Stimulated activated CD8-positive, alpha-beta memory T cell treated with anti-CD3 and anti-CD28 coated beads, Interleukin-12 subunit alpha, Interleukin-12 subunit beta, amount 100 ng/mL, for 24 hours (primary cell): Measurements from ENCODE around the gene RGS11.

ENCODE experiments used
- DNase-seq: peaks from one replicate; pipeline ENCODE4 v3.0.0-alpha.2; 2020; ENCODE audit errors: extremely low read depth

RGS11 gene

DNA sequence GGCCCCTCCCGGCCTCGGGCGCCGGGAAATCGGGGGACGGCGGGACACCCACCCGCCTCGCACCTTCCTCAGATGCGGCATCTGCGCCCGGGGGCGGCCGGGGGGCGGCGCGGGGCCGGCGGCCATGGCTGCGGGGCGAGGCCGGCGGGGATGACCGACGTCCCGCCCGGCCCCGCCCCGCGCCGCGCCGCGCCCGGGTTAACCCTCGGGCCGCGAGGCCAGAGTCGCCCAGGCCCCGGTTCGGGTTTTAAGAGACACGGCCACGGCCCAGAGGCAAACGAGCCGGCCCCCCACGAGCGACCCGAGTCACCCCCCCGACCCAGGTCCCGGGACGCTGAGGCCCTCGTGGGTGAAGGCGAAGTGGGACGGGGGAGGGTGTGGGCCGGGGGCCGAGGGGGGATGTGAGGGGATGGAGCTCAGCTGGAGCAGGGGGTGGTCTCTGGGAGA lies at the start of gene RGS11:
RGS11 (minus strand) TSS at position 159 of the 447 bp plus-strand sequence; CDS start at position 126, 33 bp downstream.
- no peak for DNase-seq

DNA sequence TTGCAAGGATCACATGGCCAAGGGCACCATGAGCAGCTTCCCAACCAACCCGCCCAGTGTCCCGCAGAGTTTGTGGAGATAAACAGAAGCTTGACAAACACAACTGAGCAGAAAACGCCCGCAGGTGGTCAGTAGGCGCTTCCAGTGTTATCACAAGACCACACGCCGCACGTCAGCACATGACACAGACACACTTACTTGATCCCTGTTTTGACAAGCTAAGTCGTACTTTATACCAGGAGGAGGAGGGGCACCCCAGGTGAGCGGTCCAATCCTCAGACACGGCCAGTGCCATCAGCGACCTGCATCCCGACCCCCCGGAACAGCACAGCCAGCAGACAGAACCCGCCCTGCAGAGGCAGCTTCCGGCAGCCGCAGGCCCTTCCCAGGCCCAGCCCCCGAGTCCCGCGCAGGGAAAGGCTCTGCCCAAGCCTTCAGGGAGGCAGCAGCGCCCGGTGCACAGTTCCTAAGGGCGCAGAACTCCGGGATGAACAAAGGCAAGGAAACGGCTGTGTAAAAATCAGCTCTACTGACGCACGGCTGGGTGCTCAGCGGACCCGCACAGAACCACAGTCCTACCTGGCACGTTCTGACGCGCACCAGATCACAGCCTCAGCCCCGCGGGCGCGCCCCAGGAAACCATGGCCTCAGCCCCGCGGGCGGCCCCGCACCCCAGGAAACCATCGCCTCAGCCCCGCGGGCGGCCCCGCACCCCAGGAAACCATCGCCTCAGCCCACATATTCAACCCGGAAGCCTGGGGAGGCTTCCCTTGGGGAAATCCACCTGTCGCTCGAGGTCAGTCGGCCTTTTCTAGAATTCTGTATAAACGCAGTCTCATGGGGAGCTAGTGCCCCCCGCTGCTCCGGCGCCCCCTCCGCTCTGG lies 48.9 kb upstream of the RGS11 start:
- no peak for DNase-seq

DNA sequence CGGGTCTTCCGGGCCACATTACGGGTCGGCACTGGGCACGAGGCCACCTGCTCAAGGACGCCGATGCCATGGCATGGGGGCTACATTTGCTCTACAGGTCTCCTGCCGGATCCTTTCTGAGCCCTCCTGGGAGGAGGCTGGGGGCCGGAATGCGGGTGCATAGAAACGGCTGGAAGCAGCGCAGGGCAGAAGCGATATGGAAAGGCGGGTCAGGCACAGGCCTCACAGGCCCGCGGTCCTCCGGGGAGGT lies 48.4 kb upstream of the RGS11 start:
- no peak for DNase-seq

- no peak for DNase-seq
Observed at GRCh38 chr16:322476-323143, 46.9 kb upstream of the RGS11 start.

DNA sequence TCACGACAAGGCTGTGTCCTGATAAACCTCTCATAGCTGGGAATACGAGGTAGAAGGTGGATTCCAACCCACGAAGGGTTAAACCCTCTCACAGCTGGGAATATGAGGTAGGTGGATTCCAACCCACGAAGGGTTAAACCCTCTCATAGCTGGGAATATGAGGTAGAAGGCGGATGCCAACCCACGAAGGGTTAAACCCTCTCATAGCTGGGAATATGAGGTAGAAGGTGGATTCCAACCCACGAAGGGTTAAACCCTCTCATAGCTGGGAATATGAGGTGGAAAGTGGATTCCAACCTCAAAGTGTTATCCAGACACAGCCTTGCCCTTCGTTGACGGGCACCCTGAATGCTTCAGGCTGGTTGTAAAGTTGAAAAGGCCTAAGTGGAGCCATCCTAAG lies 45.8 kb upstream of the RGS11 start:
- no peak for DNase-seq

GRCh38 chr16:320206-320605 lies 44.5 kb upstream of the RGS11 start:
- DNase-seq = no peak

DNA sequence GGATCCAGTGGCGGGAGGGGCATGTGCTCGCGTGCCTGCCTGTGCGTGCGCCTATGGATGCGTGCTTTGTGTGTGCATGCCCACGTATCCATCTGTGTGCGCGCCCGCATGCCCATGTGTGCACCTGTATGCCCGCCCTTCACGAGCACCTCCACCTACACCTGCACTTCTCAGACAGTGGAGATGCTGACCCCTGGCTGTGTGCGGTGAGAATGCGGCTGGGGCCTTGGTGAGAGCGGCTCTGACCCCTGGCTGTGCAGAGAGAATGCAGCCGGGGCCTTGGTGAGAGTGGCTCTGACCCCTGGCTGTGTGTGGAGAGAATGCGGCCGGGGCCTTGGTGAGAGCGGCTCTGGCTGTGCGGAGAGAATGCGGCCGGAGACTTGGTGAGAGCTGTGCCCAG lies 42.9 kb upstream of the RGS11 start:
- DNase-seq = no peak

DNA sequence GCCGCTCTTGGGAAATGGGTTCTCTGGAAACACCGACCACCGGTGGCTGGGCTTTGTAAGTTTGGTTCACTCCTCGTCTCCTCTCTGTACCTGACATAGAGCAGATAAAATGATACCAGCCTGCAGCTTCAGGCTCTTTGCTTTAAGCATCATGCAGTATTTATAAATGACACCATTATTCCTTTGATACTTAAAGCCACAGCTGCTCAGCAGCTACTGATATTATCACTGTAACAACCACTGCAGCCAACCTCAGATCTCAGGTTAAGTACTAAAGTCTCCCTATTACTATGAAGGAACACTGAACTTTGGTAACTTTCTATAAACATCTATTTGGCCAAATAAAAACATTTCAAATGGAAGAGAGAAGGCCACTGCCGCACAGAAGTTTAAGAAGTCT lies 41.8 kb upstream of the RGS11 start:
- DNase-seq = no peak

DNA sequence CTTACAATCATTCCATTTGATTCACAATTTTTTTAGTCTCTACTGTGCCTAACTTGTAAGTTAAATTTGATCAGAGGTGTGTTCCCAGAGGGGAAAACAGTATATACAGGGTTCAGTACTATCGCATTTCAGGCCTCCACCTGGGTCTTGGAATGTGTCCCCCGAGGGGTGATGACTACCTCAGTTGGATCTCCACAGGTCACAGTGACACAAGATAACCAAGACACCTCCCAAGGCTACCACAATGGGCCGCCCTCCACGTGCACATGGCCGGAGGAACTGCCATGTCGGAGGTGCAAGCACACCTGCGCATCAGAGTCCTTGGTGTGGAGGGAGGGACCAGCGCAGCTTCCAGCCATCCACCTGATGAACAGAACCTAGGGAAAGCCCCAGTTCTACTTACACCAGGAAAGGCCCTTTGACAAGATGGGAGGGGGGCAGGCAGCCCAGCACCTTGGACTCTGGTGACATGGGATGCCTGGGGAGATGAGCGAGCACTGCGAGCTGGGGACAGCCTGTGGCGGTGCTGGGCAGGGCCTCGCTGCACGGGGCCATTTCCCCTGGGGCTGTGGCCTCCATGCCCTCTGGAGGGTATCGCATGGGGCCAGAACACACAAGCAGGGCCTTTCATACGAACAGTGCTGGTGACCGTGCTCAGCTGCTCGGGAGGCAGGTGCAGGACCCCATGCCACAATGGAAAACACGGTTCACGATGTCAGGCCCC lies 41.2 kb upstream of the RGS11 start:
- no peak for DNase-seq

GRCh38 chr16:314795-315299 lies 39.1 kb upstream of the RGS11 start:
- no peak for DNase-seq

- DNase-seq = no peak
Observed at GRCh38 chr16:314351-314750, 38.6 kb upstream of the RGS11 start.

- DNase-seq = no peak
Observed at GRCh38 chr16:311725-312124, 36.0 kb upstream of the RGS11 start.

DNA sequence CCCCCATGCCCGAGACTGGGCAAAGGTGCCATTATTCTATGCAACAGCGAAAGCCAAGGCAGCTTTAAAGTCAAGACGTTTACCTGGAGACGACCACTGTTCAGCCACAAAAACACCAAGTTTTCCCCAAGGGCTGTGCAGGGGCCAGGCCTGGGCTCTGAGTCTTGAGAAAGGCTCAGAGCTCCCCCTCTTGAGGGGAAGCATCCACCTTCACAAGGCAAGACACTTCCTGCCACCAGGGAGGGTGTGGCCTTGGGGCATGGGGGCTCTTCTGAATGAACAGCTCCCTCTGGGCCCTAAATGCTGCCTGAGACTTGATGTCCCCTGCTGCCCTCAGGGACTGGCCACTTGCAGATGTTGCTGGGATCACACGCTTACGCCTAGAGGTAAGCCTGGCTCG lies 33.7 kb upstream of the RGS11 start:
- DNase-seq = no peak

- no peak for DNase-seq
Observed at GRCh38 chr16:307691-308312, 32.1 kb upstream of the RGS11 start.

- no peak for DNase-seq
Observed at GRCh38 chr16:306911-307370, 31.2 kb upstream of the RGS11 start.

DNA sequence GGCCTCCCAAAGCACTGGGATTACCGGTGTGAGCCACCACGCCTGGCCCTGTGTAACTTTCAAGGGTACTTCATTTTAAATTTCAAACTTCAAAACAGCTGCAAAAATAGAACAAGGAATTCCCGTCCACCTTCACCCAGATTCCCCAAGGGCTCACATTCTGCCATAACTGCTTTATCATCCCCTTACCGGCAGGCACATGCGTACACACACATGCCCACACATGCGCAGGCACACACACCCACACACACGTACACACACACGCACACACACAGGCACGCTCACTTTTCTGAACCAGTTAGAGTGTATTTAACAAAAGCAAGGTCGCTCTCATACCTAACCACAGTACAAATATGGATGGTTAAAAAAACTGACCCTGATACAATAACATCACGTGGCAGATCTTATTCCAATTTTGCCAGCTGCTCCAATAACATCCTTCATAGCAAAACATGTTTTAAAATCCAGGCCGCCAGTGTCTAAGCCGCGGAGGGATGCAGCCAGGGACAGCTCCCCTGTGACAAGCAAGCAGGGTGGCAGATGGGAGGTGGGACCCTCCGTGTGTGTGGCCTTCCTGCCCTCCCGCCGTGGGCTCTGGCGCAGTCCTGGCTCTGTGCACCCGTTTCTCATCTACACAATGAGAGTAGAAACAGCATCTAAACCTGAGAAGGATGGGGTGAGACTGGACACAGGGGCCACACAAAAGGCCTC lies 30.3 kb upstream of the RGS11 start:
- DNase-seq = no peak

DNA sequence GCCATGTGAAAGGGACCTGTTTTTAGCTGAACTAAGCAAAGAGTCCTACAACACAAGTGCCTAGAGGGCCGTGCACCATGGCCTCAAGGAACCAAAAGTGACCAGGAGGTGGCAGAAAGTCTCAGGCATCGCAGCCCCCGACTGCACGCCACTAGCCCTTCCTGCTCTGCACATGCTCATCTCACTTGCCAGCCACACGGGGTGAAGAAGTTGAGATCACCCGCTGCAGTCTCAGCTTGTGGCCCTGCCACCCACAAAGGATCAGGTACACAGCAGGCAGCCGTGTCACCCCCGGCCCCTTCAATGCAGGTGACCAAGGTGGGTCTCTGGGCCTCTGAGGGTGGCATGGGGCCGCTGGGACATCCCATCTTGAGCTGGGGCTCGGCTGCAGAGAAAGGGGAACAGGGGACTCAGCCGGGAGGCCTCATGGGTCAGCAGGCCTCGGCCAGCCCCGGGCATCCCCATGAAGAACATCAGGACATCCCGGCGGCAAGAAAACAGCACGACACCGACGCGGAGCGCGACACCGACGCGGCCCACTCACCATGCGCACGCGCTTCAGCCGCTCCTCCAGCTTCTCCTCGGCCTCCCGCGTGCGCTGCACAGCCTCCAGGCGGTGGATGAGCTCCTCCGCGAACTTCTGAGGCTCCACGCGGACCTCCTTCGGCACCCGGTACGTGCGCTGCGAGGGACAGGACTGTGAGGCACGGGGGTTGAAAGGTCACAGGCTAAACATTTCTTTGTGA lies 28.2 kb upstream of the RGS11 start:
- no peak for DNase-seq

- no peak for DNase-seq
Observed at GRCh38 chr16:301950-302349, 26.2 kb upstream of the RGS11 start.

- DNase-seq = no peak
Observed at GRCh38 chr16:301235-301634, 25.5 kb upstream of the RGS11 start.

DNA sequence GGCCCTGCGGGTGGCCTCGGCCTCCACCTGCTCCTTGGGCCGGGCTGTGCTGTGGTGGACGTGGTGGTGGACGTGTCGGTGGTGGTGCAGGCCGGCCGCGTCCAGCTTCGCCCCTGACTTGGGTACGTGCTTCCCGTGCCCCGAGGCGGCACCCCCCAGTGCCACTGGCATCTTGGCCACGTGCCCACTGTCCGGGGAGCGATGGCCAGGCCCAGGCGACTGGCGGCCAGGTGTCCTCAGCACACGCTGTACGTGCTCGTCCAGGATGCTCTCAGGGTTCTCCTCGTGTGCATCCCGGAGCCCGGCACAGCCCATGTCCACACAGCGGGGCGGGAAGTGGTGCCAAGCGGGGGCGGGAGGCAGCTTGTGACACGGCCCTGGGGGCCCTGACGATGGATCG lies 22.1 kb upstream of the RGS11 start:
- no peak for DNase-seq
